SH-SY5Y (cell line): ENCODE measurements around the gene PRKAG3.

Source experiments
- GATA2 ChIP-seq: IDR thresholded peaks from 2 replicates; pipeline ENCODE4 v1.6.1; 2011; ENCODE audit warnings: mild to moderate bottlenecking, low read depth, low read length
- GATA3 ChIP-seq: IDR thresholded peaks from 2 replicates; pipeline ENCODE4 v1.6.1; 2011; ENCODE audit warnings: low read depth, mild to moderate bottlenecking, low read length, moderate library complexity

The PRKAG3 gene

GRCh38 chr2:218871345-218872302 lies 40.0 kb upstream of the PRKAG3 start:
- TF ChIP-seq GATA3: no peak
- no peak for TF ChIP-seq GATA2

GRCh38 chr2:218870984-218871344 lies 39.4 kb upstream of the PRKAG3 start:
- TF ChIP-seq GATA2 (no peak), GATA3 (no peak)

DNA sequence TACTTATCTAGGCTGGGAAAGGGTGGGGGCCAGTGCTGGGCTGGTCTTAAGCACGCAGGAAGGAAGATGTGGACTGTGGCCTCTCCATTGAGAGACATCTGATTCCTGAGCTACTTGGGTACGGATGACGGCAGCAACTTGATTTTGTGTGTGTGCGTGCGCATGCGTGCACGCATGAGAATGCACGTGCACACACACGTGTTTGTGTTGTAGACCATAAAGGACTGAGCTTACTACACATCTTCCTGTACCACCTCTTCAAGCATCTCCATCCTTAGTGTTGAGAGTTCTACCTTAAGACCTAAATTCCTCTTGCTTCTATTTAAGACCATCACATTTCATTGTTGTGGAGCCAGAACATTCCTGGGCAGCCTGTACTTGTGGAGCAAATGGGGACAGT lies 37.5 kb upstream of the PRKAG3 start:
- TF ChIP-seq GATA3: no peak
- TF ChIP-seq GATA2: no peak

- no peak for TF ChIP-seq GATA3
- TF ChIP-seq GATA2: no peak
Measured at GRCh38 chr2:218867900-218868299, 36.3 kb upstream of the PRKAG3 start.

- TF ChIP-seq GATA3 (no peak), GATA2 (no peak)
Measured at GRCh38 chr2:218865999-218866398, 34.4 kb upstream of the PRKAG3 start.

GRCh38 chr2:218865396-218865795 lies 33.8 kb upstream of the PRKAG3 start:
- TF ChIP-seq GATA3 (no peak), GATA2 (no peak)

DNA sequence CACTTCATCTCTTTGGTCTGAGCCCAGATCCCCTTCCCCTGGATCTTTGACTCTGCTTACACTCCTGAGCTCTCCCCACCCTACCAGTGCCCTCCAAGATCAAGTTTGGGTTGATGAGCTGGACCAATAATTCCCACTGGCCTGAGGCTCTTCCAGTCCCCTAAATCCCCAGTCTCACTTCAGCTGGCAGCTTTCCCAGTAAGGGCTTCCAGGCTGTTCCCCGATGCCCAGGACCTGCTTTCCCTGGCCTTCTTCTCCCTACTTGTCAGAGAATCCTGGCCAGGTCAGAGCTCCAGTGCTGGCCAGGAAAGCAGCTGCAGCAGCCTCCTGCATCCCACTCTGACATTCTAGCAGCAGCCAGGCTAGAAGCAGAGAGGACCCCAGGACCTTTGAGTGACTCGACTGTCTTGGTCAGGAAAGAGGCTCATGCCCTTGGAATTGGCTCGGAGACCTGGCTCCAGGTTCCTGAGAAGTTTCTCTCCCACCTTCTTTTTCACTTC lies 31.5 kb upstream of the PRKAG3 start:
- TF ChIP-seq GATA2: no peak
- TF ChIP-seq GATA3: no peak

- no peak for TF ChIP-seq GATA3
- TF ChIP-seq GATA2: no peak
Measured at GRCh38 chr2:218861645-218862318, 30.2 kb upstream of the PRKAG3 start.

GRCh38 chr2:218860950-218861381 lies 29.4 kb upstream of the PRKAG3 start:
- TF ChIP-seq GATA2 (peak; percentile 36; the same call in 1 of the 2 replicates), GATA3 (no peak)

DNA sequence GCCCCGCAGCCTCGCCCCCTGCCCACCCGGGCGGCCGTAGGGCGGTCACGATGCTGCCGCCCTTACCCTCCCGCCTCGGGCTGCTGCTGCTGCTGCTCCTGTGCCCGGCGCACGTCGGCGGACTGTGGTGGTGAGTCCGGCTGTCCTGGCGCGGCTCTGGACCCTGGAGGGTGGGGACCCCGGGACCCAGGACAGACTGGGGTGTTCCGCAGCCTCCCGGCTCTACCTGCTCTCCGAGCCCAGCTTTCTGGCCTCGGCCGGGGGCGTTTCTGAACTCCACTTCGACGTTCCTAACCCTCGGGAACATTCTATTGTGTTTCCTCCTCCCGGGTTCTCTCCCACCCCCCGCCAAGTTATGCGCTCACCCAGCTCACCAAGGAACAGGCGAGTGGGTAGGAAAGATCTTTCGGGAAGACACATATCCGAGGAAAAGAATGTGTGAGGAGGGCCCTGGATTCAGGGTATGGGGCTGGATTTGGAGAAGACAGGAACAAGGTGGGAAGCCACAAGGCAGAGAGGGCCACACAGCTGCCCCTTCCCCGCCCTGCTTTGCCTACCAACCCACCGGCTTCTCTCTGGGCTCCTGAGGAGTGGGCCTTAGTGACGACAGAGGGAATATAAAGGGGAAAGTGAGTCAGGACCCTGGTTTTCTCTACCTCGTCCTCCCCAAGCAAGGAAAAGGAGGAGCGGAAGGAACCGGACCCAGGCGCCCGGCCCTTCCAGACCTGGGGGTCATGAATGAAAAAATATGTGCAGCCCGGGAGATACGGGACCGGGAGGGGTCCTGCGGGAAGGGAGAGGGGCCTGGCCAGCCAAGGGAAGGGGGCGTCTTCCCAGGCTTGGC lies 28.6 kb upstream of the PRKAG3 start:
- TF ChIP-seq GATA2 (no peak), GATA3 (no peak)

- TF ChIP-seq GATA3 (no peak), GATA2 (no peak)
Measured at GRCh38 chr2:218859556-218859987, 28.0 kb upstream of the PRKAG3 start, which contains the start of gene WNT6. TSS of gene WNT6 (plus strand) at chr2:218859805. CDS start at chr2:218860038, 233 bp downstream.

GRCh38 chr2:218858671-218859555 lies 27.3 kb upstream of the PRKAG3 start:
- TF ChIP-seq GATA3: no peak
- TF ChIP-seq GATA2: no peak

DNA sequence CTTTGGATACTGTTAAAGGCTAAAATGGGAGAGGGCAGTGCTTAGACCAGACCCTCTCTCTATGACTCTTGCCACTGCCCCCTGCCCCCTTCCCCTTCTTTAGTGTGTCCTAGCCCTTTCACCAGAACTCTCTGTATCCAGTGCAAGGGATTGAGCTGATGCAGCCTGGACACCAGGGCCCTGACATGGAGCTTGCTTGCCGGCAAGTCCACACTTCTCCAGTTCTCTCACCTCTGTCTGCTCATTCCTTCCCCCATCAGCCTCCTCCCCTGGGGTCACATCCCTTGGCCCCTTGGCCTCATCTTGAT lies 26.5 kb upstream of the PRKAG3 start:
- no peak for TF ChIP-seq GATA2
- TF ChIP-seq GATA3: no peak
